Subcutaneous adipose tissue (tissue), 4 donors: Measurements from ENCODE around the gene VWF. TPM values are rescaled to one million over a fixed set of nuclear protein-coding genes. Genes with fewer than 3 reads are reported as not detected.

Source experiments
- total RNA-seq, 4 donors: library from RNA; depleted of rRNA; stranded (reverse); fragments of >200 nt; gene quantifications; one replicate each; pipeline ENCODE4 v1.1.0, GENCODE V29; 2016
- TF ChIP-seq, protein P1 (sequence below): fragments of 450-650 bp; IDR thresholded peaks from one replicate; pipeline ENCODE4 v1.5.1; 2016; ENCODE audit warnings: low read depth, mild to moderate bottlenecking, control low read depth, antibody characterized with exemption, moderate library complexity

Gene VWF
- total RNA-seq, 4 donors from 2014 or later: 132 to 853 (median 240) TPM

DNA sequence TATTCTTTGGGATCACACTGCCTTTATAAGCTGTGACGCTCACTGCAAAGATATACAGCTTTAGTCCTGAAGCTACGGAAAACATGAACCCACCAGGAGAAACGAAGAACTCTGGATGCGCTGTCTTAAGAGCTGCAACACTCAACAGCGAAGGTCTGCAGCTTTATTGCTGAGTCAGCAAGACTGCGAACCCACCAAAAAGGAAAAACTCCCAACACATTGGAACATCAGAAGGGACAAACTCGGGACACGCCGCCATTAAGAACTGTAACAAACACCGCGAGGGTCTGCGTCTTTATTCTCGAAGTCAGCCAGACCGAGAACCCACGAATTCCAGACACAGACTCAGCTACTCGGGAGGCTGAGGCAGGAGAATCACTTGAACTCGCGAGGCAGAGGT is 9.2 kb upstream of the VWF start:
- TF ChIP-seq, protein P1, sequence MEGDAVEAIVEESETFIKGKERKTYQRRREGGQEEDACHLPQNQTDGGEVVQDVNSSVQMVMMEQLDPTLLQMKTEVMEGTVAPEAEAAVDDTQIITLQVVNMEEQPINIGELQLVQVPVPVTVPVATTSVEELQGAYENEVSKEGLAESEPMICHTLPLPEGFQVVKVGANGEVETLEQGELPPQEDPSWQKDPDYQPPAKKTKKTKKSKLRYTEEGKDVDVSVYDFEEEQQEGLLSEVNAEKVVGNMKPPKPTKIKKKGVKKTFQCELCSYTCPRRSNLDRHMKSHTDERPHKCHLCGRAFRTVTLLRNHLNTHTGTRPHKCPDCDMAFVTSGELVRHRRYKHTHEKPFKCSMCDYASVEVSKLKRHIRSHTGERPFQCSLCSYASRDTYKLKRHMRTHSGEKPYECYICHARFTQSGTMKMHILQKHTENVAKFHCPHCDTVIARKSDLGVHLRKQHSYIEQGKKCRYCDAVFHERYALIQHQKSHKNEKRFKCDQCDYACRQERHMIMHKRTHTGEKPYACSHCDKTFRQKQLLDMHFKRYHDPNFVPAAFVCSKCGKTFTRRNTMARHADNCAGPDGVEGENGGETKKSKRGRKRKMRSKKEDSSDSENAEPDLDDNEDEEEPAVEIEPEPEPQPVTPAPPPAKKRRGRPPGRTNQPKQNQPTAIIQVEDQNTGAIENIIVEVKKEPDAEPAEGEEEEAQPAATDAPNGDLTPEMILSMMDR: no peak

- TF ChIP-seq, protein P1: no peak
Measured at GRCh38 chr12:6132496-6132895, 8.0 kb upstream of the VWF start.

DNA sequence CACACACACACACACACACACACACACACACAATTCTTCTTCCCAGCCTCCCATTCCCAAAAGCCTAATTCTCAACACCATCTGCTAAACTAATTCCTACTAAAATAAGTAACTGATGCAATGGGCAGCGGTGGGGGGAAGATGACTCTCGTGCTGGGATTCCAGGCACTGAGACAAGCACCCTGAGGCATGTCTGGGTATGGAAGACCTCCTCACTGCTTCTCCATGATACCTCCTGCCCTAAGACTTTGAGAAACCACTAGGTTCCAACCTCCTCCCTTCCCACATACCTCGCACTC is 789 bp upstream of the VWF start:
- TF ChIP-seq, protein P1: no peak

- TF ChIP-seq, protein P1: no peak
Measured at GRCh38 chr12:6123258-6123657, 1.2 kb downstream of the VWF start.

GRCh38 chr12:6122201-6122600 is 2.3 kb downstream of the VWF start:
- TF ChIP-seq, protein P1: no peak

DNA sequence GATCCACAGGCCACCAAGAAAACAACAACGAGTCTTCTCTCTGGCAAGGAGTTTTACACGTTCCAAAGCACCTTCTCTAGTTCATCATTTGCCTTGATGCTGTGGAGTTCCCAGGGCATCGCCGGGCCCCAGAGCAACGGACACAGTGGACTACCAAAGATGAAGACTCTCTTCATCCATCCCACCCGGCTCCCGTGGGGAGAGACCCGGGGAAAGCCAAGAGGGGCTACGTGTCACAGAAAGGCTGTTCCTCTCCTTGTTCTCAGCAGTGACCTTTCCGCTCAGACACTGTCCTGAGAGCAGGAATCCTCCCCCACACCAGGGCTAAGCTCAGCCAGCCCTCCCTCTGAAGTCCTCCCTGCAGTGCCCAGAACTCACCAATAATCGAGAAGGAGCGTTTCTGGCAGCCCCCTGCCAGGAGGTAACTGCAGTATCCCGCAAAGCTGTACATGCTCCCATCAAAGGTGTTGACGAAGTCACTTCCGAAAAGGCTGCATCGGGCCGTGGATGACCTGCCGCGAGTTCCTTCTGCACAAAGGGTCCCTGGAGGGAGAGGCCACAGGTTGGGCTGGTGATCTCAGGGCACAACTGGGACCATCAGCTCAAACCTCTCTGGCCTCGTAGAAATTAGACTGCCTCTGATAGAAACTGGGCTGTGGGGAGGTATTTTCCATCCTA is 3.5 kb downstream of the VWF start:
- TF ChIP-seq, protein P1: no peak

GRCh38 chr12:6118891-6119568 is 5.4 kb downstream of the VWF start:
- TF ChIP-seq, protein P1: no peak
